Muscle of leg (tissue), 11 donors: ENCODE data around the gene SRF. TPM values are rescaled to one million over a fixed set of nuclear protein-coding genes. Genes with fewer than 3 reads are reported as not detected.

Source experiments
- DNase-seq: peaks from one replicate; pipeline ENCODE4 v3.0.0; 2013
- H3K27ac ChIP-seq: one replicate; pipeline ENCODE4 v1.5.1; 2013; ENCODE audit warnings: mild to moderate bottlenecking, low read length, control low read depth
- H3K27me3 ChIP-seq: one replicate; pipeline ENCODE4 v1.6.1; 2013; ENCODE audit warnings: low read length; ENCODE audit not compliant: control insufficient read depth, insufficient read depth
- H3K36me3 ChIP-seq: one replicate; pipeline ENCODE4 v1.6.1; 2013; ENCODE audit warnings: low read length; ENCODE audit not compliant: control insufficient read depth, insufficient read depth
- H3K4me1 ChIP-seq: one replicate; pipeline ENCODE4 v1.6.1; 2013; ENCODE audit warnings: low read length; ENCODE audit not compliant: control insufficient read depth, insufficient read depth
- H3K4me3 ChIP-seq: one replicate; pipeline ENCODE4 v1.5.1; 2013; ENCODE audit warnings: low read length, control low read depth
- H3K9me3 ChIP-seq: replicated peaks from 2 replicates; pipeline ENCODE4 v1.6.1; 2013; ENCODE audit warnings: low read depth, low read length; ENCODE audit not compliant: control insufficient read depth
- WGBS: methylation state at CpG from one replicate; pipeline ENCODE4 v1.1.5; 2013; ENCODE audit warnings: missing lambda C conversion rate; ENCODE audit not compliant: insufficient coverage; 5-methylcytosine and 5-hydroxymethylcytosine counted together
- polyA plus RNA-seq, 8 donors: library from polyadenylated mRNA; unstranded; fragments of 120-200 nt; gene quantifications; one replicate each; pipeline versions ENCODE4 v1.2.1 to v1.2.3, GENCODE V29; 2013; ENCODE audit warnings: inconsistent platforms in 1 of 8, low replicate concordance in 1 of 8; ENCODE audit not compliant: insufficient read length in 8 of 8, insufficient read depth in 1 of 8
- total RNA-seq: library from RNA; stranded (reverse); fragments of 120-200 nt; gene quantifications from one replicate; pipeline ENCODE4 v1.2.4, GENCODE V29; 2013

SRF gene
- total and polyA plus RNA-seq, 9 donors: 21.9 to 58.5 (median 45.0) TPM

DNA sequence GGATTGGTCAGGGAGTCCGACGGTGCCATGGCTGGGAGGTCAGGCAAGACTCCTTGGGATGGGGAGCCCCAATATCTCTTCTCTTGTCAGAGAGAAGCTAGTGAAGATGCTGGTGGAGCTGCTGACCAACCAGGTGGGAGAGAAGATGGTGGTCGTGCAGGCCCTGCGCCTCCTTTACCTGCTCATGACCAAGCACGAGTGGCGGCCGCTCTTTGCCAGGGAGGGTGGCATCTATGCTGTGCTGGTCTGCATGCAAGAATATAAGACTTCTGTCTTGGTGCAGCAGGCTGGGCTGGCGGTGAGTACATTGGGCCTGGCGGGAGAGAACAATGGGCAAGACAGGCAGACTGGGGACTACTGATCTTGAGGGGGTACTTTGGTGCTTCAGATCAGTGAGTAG is 21.8 kb downstream of the SRF start:
- no peak overlapping the region for H3K27ac ChIP-seq
- no peaks in the 10 kb centered on the region for H3K27me3 ChIP-seq
- DNase-seq: no peak
- 88% methylated on average over 9 of the region's 9 CpGs for WGBS
- no peaks in the 10 kb centered on the region for H3K4me1 ChIP-seq
- no peak overlapping the region for H3K4me3 ChIP-seq
- no peaks in the 10 kb centered on the region for H3K9me3 ChIP-seq
- H3K36me3 ChIP-seq: peaks cover 54% of the 10 kb centered on the region

DNA sequence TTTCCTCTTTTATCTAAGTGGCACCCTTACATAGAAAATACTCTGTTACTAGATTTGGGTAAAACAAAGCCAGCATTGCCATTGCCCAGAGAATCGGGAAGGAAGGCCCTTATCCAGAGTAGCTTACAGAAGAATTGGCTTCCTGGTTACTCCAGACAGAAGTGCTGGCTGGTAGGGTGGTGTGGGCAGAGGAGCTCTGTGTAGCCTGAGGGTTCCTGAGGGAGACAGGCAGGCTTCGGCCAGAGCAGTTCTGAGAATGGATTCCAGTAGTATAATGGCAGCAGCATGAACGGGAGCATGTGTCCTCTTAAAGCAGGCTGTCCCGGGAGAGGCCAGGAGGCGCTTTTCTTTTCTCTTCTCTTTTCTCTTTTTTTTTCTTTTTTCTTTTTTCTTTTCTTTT is 22.9 kb downstream of the SRF start:
- 82% methylated on average over 4 of the region's 5 CpGs for WGBS
- no peaks in the 10 kb centered on the region for H3K9me3 ChIP-seq

DNA sequence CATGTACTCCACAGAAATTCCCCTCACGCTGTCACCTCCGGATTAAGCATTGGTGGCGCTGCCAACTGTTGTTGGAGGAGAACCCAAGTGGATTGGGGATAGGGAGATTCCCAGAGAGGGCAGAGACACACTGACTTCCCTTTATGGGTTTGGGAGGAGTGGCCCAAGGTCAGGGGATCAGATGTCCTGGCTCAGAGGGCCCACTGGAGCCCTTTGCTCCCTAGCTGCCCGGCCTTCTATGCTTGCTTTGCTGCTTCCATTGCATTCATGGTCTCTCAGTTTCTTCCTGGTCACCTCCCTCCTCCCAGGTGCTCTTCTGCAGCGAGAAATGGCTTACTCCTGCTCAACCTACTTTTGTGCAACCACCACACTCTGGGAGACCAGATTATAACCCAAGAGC is 25.3 kb downstream of the SRF start:
- H3K36me3 ChIP-seq: peaks cover 62% of the 10 kb centered on the region
- H3K4me3 ChIP-seq: no peak overlapping the region
- no peaks in the 10 kb centered on the region for H3K27me3 ChIP-seq
- no peaks in the 10 kb centered on the region for H3K4me1 ChIP-seq
- 62% methylated on average over 4 of the region's 5 CpGs for WGBS
- H3K9me3 ChIP-seq: no peaks in the 10 kb centered on the region
- no peak for DNase-seq
- no peak overlapping the region for H3K27ac ChIP-seq

More for the DNA sequence above, 22.9 kb downstream of the SRF start:
- Histone ChIP-seq H3K4me3 (no peak overlapping the region), H3K4me1 (no peaks in the 10 kb centered on the region), H3K27me3 (no peaks in the 10 kb centered on the region), H3K36me3 (peaks cover 50% of the 10 kb centered on the region), H3K27ac (no peak overlapping the region)
- DNase-seq: no peak

DNA sequence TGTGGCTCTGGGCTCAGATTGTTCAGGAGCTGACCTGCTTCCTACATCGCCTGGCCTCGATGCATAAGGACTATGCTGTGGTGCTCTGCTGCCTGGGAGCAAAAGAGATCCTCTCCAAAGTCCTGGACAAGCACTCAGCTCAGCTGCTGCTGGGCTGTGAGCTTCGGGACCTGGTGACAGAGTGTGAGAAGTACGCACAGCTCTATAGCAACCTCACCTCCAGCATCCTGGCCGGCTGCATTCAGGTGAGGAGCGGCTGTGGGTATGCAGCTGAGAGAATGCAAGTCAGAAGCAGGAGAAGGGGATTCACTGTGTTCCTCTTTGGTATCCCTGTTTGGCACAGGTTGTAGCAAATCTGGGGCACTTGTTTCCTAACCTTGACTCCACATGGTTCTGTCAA is 28.8 kb downstream of the SRF start:
- Histone ChIP-seq H3K36me3 (peaks cover 61% of the 10 kb centered on the region), H3K27ac (no peak overlapping the region)
- 100% methylated on average over 2 of the region's 6 CpGs for WGBS

DNA sequence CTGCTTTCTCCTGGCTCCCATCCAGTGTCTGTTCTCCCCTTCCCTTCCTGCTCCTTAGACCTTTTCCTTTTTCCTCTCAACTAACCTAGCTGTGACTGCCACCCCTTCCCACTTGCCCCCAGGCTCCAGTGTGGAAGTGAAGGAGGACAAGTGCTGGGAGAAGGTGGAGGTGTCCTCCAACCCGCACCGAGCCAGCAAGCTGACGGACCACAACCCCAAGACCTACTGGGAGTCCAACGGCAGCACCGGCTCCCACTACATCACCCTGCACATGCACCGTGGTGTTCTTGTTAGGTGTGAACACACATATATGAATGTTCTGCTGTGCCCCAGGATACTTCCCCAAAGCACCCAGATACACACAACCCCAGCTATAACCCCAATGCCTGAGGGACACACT is 29.5 kb downstream of the SRF start:
- H3K36me3 ChIP-seq: peaks cover 65% of the 10 kb centered on the region
- no CpG with 5 or more reads among the region's 6 CpGs for WGBS
- no peaks in the 10 kb centered on the region for H3K4me1 ChIP-seq
- DNase-seq: no peak
- no peak overlapping the region for H3K27ac ChIP-seq
- H3K9me3 ChIP-seq: no peaks in the 10 kb centered on the region
- H3K27me3 ChIP-seq: no peaks in the 10 kb centered on the region
- H3K4me3 ChIP-seq: no peak overlapping the region

More for the DNA sequence above, 28.8 kb downstream of the SRF start:
- no peaks in the 10 kb centered on the region for H3K9me3 ChIP-seq
- H3K4me1 ChIP-seq: no peaks in the 10 kb centered on the region
- H3K4me3 ChIP-seq: no peak overlapping the region
- H3K27me3 ChIP-seq: no peaks in the 10 kb centered on the region
- no peak for DNase-seq

DNA sequence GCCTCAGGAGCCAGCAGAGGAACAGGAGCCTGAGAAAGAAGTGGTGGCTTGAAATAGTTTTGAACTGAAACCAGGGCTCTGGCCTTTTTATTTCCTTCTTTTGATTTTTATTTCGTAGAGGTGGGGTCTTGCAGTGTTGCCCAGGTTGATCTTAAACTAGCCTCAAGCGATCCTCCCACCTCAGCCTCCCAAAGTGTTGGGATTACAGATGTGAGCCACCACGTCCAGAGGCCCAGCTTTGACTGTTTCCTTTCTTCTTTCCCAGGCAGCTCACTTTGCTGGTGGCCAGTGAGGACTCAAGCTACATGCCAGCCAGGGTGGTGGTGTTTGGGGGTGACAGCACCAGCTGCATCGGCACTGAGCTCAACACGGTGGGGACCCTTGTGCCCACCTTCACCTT is 31.4 kb downstream of the SRF start:
- no peaks in the 10 kb centered on the region for H3K9me3 ChIP-seq
- H3K4me3 ChIP-seq: no peak overlapping the region
- H3K27ac ChIP-seq: no peak overlapping the region
- H3K4me1 ChIP-seq: no peaks in the 10 kb centered on the region
- peaks cover 54% of the 10 kb centered on the region for H3K36me3 ChIP-seq
- no peaks in the 10 kb centered on the region for H3K27me3 ChIP-seq
- no CpG with 5 or more reads among the region's 5 CpGs for WGBS
- DNase-seq: no peak

DNA sequence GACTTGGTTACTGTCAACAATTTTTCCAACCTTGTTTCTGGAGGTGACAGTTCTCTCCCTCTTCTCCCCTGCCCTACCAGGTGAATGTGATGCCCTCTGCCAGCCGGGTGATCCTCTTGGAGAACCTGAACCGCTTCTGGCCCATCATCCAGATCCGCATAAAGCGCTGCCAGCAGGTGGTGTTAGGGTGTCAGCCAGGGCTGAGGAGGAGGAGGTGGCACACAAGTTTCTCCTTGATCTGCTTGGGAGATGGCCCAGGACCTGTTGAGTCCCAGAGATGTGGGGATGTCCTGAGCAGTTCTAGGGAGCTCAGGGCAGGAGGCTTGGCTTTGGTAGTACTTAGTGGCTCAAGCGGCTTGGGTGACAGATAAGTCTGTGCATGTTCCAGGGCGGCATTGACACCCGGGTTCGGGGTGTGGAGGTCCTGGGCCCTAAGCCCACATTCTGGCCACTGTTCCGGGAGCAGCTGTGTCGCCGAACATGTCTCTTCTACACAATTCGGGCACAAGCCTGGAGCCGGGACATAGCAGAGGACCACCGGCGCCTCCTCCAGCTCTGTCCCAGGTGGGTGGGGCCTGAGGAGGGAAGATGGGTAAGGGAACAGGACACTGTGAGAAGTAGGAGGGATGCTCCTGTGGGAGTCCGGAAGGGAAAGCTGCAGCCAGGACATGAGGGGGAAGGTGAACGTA is 32.1 kb downstream of the SRF start:
- Histone ChIP-seq H3K9me3 (no peaks in the 10 kb centered on the region), H3K4me3 (no peak overlapping the region), H3K27ac (no peak overlapping the region), H3K4me1 (no peaks in the 10 kb centered on the region), H3K27me3 (no peaks in the 10 kb centered on the region), H3K36me3 (peaks cover 54% of the 10 kb centered on the region)
- 85% methylated on average over 15 of the region's 17 CpGs for WGBS
- no peak for DNase-seq

DNA sequence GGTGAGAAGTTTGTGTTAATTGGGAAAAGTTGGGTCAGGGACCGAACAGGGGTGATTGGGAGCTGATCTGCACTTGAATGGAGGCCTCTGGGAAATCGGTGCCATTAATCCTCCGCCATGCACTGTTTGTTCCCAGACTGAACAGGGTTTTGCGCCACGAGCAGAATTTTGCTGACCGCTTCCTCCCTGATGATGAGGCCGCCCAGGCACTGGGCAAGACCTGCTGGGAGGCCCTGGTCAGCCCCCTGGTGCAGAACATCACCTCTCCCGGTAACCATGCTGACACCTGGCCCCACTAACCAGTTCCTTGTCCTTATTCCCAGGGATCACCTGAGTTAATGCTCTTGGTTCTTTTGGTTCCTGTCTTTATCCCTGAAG is 32.6 kb downstream of the SRF start:
- H3K36me3 ChIP-seq: peaks cover 50% of the 10 kb centered on the region
- H3K4me3 ChIP-seq: no peak overlapping the region
- no peaks in the 10 kb centered on the region for H3K9me3 ChIP-seq
- H3K27me3 ChIP-seq: no peaks in the 10 kb centered on the region
- no peaks in the 10 kb centered on the region for H3K4me1 ChIP-seq
- no peak for DNase-seq
- WGBS: 82% methylated on average over 8 of the region's 8 CpGs
- no peak overlapping the region for H3K27ac ChIP-seq

DNA sequence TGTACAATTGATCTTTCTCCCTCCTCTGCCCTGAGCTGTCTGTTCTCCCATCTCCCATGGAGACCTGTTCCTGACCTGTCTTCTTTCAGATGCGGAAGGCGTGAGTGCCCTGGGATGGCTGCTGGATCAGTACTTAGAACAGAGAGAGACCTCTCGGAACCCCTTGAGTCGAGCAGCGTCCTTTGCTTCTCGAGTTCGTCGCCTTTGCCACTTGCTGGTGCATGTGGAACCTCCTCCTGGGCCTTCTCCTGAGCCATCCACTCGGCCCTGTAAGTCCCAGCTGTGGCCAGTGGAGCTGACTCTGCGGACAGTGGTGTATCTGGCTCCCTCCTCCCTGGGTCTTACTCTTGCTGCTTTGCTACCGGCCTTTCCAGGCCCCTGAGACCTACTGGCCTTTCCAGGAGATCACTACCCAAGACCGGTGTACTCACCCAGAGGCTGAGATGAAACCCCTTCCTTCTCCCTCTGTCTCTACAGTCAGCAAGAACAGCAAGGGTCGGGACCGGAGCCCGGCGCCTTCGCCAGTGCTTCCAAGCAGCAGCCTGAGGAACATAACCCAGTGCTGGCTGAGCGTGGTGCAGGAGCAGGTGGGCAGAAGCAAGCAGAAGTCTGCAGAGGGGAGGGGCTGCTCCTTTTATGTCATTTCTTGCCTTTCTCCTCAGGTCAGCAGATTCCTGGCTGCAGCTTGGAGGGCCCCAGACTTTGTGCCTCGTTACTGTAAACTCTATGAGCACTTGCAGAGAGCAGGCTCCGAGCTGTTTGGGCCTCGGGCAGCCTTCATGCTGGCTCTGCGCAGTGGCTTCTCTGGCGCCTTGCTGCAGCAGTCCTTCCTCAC is 33.4 kb downstream of the SRF start:
- no peaks in the 10 kb centered on the region for H3K9me3 ChIP-seq
- H3K27ac ChIP-seq: no peak overlapping the region
- H3K4me1 ChIP-seq: no peaks in the 10 kb centered on the region
- WGBS: 89% methylated on average over 17 of the region's 23 CpGs
- no peak overlapping the region for H3K4me3 ChIP-seq
- peaks cover 44% of the 10 kb centered on the region for H3K36me3 ChIP-seq
- H3K27me3 ChIP-seq: no peaks in the 10 kb centered on the region
- DNase-seq: no peak

DNA sequence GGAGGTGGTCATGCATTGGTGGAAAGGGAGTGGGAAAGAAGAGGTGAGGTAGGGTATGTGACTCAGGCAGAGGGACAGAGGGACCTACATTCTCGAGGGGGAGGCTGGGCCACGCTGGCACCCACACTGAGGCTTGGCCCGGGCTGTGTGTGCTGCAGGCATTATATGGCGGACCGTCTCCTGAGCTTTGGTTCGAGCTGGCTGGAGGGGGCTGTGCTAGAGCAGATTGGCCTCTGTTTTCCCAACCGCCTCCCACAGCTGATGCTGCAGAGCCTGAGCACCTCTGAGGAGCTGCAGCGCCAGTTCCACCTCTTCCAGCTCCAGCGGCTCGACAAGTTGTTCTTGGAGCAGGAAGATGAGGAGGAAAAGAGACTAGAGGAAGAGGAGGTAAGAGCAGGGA is 34.8 kb downstream of the SRF start:
- no peak for DNase-seq
- Histone ChIP-seq H3K27ac (no peak overlapping the region), H3K36me3 (peaks cover 32% of the 10 kb centered on the region), H3K4me3 (no peak overlapping the region), H3K4me1 (no peaks in the 10 kb centered on the region), H3K9me3 (no peaks in the 10 kb centered on the region), H3K27me3 (no peaks in the 10 kb centered on the region)
- WGBS: 92% methylated on average over 7 of the region's 10 CpGs
